NCI-H146 treated with DMSO at 0.1 percent for 48 hours (cell line): Measurements from ENCODE around the gene PVR.
A peak's percentile ranks its signal among the peaks of the same experiment; 100 is the strongest.

Experiments used
- DNase-seq: peaks from one replicate; lab custom pipeline; 2025; ENCODE audit not compliant: unreplicated experiment; lab: John Stamatoyannopoulos, UW

Gene PVR

GRCh38 chr19:44642377-44642776, 1.3 kb upstream of the PVR start:
- no peak for DNase-seq

- DNase-seq: peak; percentile 36
Observed at GRCh38 chr19:44644402-44645016, 799 bp downstream of the PVR start.

GRCh38 chr19:44645407-44646048, 1.8 kb downstream of the PVR start:
- DNase-seq: no peak

GRCh38 chr19:44646049-44646416, 2.3 kb downstream of the PVR start:
- no peak for DNase-seq

GRCh38 chr19:44647144-44647543, 3.4 kb downstream of the PVR start:
- no peak for DNase-seq

GRCh38 chr19:44648631-44649251, 5.0 kb downstream of the PVR start:
- DNase-seq: no peak

GRCh38 chr19:44649578-44650145, 6.0 kb downstream of the PVR start:
- no peak for DNase-seq

GRCh38 chr19:44653343-44653742, 9.6 kb downstream of the PVR start:
- DNase-seq: no peak

GRCh38 chr19:44653977-44654774, 10.5 kb downstream of the PVR start:
- peak; percentile 41 for DNase-seq

- DNase-seq: peak; percentile 20
Observed at GRCh38 chr19:44657211-44657921, 13.7 kb downstream of the PVR start.

- DNase-seq: no peak
Observed at GRCh38 chr19:44658069-44658733, 14.5 kb downstream of the PVR start.

GRCh38 chr19:44660081-44660480, 16.4 kb downstream of the PVR start:
- DNase-seq: no peak

- DNase-seq: no peak
Observed at GRCh38 chr19:44661205-44661604, 17.5 kb downstream of the PVR start.

- no peak for DNase-seq
Observed at GRCh38 chr19:44661904-44662303, 18.2 kb downstream of the PVR start.

GRCh38 chr19:44662691-44663385, 19.1 kb downstream of the PVR start:
- no peak for DNase-seq

GRCh38 chr19:44663996-44664395, 20.3 kb downstream of the PVR start:
- no peak for DNase-seq

- DNase-seq: no peak
Observed at GRCh38 chr19:44664976-44665375, 21.3 kb downstream of the PVR start.

GRCh38 chr19:44666852-44667556, 23.3 kb downstream of the PVR start:
- DNase-seq: no peak
